Measurements from ENCODE around the gene MMAA.

Gene MMAA

DNA sequence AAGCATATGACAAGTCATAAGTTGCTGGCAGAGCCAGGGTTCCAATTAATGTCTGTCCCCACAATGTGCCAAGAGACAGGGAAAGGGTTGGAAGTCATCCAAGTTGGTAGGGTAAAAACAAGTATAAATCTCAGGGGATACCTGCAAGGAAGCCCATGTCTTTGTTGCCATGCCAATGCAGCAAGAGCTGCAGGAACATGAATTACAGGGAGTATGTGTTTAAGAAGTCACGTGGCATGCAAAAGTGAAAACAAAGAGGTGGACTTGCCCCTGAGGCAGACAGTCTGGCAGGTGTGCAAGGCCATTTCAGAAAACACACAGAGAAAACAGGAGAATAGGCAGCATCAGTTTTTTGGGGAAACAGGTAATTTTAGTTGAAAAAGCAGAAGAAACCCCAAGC, 90.2 kb downstream of the MMAA start:
- ATAC-seq (ENCODE audit: low read depth): no peak
- Mint-ChIP-seq H3K27ac (no peak overlapping the region), H3K36me3 (peaks cover 6% of the 10 kb centered on the region), H3K9me3 (peaks cover 13% of the 10 kb centered on the region), H3K27me3 (peaks cover 8% of the 10 kb centered on the region), H3K4me3 (no peak overlapping the region), H3K4me1 (no peaks in the 10 kb centered on the region)
- DNase-seq (ENCODE audit: low spot score in 2 of 2): no peak

All from memory B cell (primary cell).